ENCODE data around the gene DDX39A. TPM values are rescaled to one million over a fixed set of nuclear protein-coding genes. Genes with fewer than 3 reads are reported as not detected.
"Not testable (repeated sequence)": the region's sequence is repeated elsewhere in the genome, so short reads cannot be mapped to it uniquely, and the experiment has no call there.

DDX39A gene
- total and polyA plus RNA-seq, 2 of the 13 experiments (the other 11 are each of a cell fraction or from before 2014, with no cell fraction given), result 34.6 to 90.4 TPM

DNA sequence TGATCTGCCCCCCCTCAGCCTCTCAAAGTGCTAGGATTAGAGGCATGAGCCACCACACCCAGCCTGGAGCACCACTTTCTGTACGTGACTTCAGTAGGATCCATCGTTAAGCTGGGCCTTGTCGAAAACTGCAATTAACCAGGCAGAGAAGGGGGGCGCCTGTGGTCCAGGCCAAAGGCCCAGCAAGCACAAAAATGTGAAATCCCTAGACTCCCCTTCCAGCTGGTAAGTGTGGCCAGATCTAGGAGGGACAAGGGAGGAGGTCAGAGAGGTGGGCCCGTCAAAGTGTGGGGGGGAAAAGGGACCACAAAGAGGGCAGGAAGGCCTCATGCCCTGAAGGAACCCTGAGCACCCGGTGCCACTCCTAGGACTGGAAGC is 13.8 kb downstream of the DDX39A start (continued):
- TF ChIP-seq ZEB1 (IDR thresholded peaks at IDR 0.05; ENCODE audit: insufficient replicate concordance, low read depth) (peak; percentile 3), ZNF121 (CRISPR knock-in tag; IDR thresholded peaks at IDR 0.05) (no peak), KAT7 (CRISPR knock-in tag; IDR thresholded peaks at IDR 0.05; ENCODE audit: borderline replicate concordance) (no peak), EZH2 (conservative IDR thresholded peaks at IDR 0.05; ENCODE audit: low read depth, low read length) (no peak)

DNA sequence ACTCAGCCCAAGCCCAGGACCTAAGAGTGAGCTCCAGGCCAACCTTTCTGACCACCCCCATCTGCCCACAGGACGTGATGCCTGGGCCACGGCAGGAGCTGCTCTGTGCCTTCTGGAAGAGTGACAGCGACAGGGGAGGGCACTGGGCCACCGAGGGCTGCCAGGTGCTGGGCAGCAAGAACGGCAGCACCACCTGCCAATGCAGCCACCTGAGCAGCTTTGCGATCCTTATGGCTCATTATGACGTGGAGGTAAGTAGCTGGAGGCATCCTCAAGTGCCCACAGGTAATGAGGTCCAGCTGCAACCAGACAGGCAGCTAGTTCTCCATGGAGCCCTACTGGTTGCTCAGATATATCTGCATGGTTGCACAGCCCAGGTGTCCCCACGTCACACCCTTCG is 14.8 kb downstream of the DDX39A start:
- no peak overlapping the region for H3K4me3 ChIP-seq (replicated peaks in 1 of 3; ENCODE audit: insufficient read depth in 1 of 3, low read depth in 2 of 3, low read length in 3 of 3)
- DNase-seq (ENCODE audit: low spot score), result no peak
- no peak overlapping the region for H3K4me2 ChIP-seq (ENCODE audit: low read depth, low read length)
- ChIA-PET POLR2A (no interaction called here), CTCF (ENCODE audit: low intra/inter-chr PET ratio, low total read pairs) (no interaction called here)
- no peaks in the 10 kb centered on the region for H3K27me3 ChIP-seq (ENCODE audit: control insufficient read depth in 1 of 2, insufficient read depth in 2 of 2, low read length in 2 of 2)
- no peaks in the 10 kb centered on the region for H4K20me1 ChIP-seq (ENCODE audit: insufficient read depth, low read length)
- no peak for FAIRE-seq
- H3K79me2 ChIP-seq (ENCODE audit: insufficient read depth, low read length), result no peaks in the 10 kb centered on the region
- no peak overlapping the region for H3K27ac ChIP-seq (ENCODE audit: extremely low read length, insufficient read depth, low read length)
- no peak for ATAC-seq
- in situ Hi-C loops (cut with HindIII; ENCODE audit: extremely low pct_ligation_motif_present, low pct_unique_long_range_greater_than_20kb), result loop anchor here (25.0 kb wide), 1 partner anchor 517 kb away; the partner anchor contains the start of gene NANOS3
- peaks cover 8 to 18% of the 10 kb centered on the region in 2 experiments; a peak in 3 of 5 replicates for H3K36me3 ChIP-seq (replicated peaks in 1 of 2; ENCODE audit: control insufficient read depth in 1 of 2, insufficient read depth in 2 of 2, low read length in 2 of 2)
- H2AFZ ChIP-seq (ENCODE audit: low read length), result no peak overlapping the region
- 0 out of 2 replicates have a peak, but pooled peaks cover 10% of the 10 kb centered on the region for H3K4me1 ChIP-seq (ENCODE audit: insufficient read depth, low read length)
- intact Hi-C loops (cut with micrococcal nuclease; ENCODE audit: unreplicated experiment), result no loop called here
- H3K9me3 ChIP-seq (ENCODE audit: low read length), result no peaks in the 10 kb centered on the region
- TF ChIP-seq ZNF598 (CRISPR knock-in tag; IDR thresholded peaks at IDR 0.05; ENCODE audit: borderline replicate concordance), result no peak
- TF ChIP-seq, protein P1, sequence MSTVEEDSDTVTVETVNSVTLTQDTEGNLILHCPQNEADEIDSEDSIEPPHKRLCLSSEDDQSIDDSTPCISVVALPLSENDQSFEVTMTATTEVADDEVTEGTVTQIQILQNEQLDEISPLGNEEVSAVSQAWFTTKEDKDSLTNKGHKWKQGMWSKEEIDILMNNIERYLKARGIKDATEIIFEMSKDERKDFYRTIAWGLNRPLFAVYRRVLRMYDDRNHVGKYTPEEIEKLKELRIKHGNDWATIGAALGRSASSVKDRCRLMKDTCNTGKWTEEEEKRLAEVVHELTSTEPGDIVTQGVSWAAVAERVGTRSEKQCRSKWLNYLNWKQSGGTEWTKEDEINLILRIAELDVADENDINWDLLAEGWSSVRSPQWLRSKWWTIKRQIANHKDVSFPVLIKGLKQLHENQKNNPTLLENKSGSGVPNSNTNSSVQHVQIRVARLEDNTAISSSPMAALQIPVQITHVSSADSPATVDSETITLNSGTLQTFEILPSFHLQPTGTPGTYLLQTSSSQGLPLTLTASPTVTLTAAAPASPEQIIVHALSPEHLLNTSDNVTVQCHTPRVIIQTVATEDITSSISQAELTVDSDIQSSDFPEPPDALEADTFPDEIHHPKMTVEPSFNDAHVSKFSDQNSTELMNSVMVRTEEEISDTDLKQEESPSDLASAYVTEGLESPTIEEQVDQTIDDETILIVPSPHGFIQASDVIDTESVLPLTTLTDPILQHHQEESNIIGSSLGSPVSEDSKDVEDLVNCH (CRISPR knock-in tag; IDR thresholded peaks at IDR 0.05), result no peak
- H3K9ac ChIP-seq (ENCODE audit: insufficient read depth, low read depth, low read length), result no peak overlapping the region
- no TSS peak for BruUV-seq (replicated peaks)
- 77% methylated on average over 6 of the region's 9 CpGs for WGBS (ENCODE audit: low lambda C conversion rate)

DNA sequence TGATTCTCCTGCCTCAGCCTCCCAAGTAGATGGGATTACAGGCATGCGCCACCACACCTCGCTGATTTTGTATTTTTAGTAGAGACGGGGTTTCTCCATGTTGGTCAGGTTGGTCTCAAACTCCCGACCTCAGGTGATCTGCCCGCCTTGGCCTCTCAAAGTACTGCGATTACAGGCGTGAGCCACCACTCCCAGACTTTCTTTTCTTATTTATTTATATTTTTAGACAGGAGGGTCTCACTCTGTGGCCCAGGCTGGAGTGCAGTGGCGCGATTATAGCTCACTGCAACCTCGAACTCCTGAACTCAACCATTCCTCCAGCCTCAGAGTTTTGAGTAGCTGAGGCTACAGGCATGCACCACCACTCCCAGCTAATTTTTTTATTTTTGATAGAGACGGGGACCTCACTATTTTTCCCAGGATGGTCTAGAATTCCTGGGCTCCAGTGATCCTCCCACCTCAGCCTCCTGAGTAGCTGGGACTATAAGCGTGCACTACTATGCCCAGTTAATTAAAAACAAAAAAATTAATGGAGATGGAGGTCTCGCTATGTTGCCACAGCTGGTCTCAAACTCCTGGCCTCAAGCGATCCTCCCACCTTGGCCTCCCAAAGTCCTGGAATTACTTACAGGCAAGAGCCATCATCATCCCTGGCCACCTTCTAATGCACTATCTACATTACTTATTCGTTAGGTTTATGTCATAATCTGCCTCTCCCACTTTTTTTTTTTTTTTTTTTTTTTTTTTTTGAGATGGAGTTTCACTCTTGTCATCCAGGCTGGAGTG is 15.8 kb downstream of the DDX39A start:
- POLR2A ChIA-PET; H2AFZ ChIP-seq (ENCODE audit: low read length); H3K27me3 ChIP-seq (ENCODE audit: control insufficient read depth in 1 of 2, insufficient read depth in 2 of 2, low read length in 2 of 2); CTCF ChIA-PET (ENCODE audit: low intra/inter-chr PET ratio, low total read pairs); H3K9ac ChIP-seq (ENCODE audit: insufficient read depth, low read depth, low read length); H3K4me3 ChIP-seq (replicated peaks in 1 of 3; ENCODE audit: insufficient read depth in 1 of 3, low read depth in 2 of 3, low read length in 3 of 3); intact Hi-C loops (cut with micrococcal nuclease; ENCODE audit: unreplicated experiment); DNase-seq (ENCODE audit: low spot score); FAIRE-seq; H3K36me3 ChIP-seq (replicated peaks in 1 of 2; ENCODE audit: control insufficient read depth in 1 of 2, insufficient read depth in 2 of 2, low read length in 2 of 2); H3K27ac ChIP-seq (ENCODE audit: extremely low read length, insufficient read depth, low read length); H3K4me2 ChIP-seq (ENCODE audit: low read depth, low read length); ATAC-seq; H3K79me2 ChIP-seq (ENCODE audit: insufficient read depth, low read length); BruUV-seq (replicated peaks); H3K9me3 ChIP-seq (ENCODE audit: low read length); H4K20me1 ChIP-seq (ENCODE audit: insufficient read depth, low read length): not testable (repeated sequence)
- H3K4me1 ChIP-seq (ENCODE audit: insufficient read depth, low read length), result 0 out of 2 replicates have a peak, but pooled peaks cover 10% of the 10 kb centered on the region
- WGBS (ENCODE audit: low lambda C conversion rate), result 61% methylated on average over 15 of the region's 15 CpGs
- in situ Hi-C loops (cut with HindIII; ENCODE audit: extremely low pct_ligation_motif_present, low pct_unique_long_range_greater_than_20kb), result loop anchor here (25.0 kb wide), 1 partner anchor 516 kb away; the partner anchor contains the start of gene NANOS3
